B cell (primary cell): ENCODE data around the gene PTPRF.

Source experiments
- EZH2 ChIP-seq: IDR thresholded peaks from 2 replicates; pipeline ENCODE4 v1.6.1; 2012; ENCODE audit warnings: borderline replicate concordance, low read depth, mild to moderate bottlenecking, moderate library complexity, low read length; ENCODE audit not compliant: insufficient read depth, poor library complexity, severe bottlenecking
- TF ChIP-seq, protein P1 (sequence below): fragments of 200-600 bp; IDR thresholded peaks from one replicate; pipeline ENCODE4 v1.8.0; 2022; ENCODE audit warnings: antibody characterized with exemption, mild to moderate bottlenecking

DNA sequence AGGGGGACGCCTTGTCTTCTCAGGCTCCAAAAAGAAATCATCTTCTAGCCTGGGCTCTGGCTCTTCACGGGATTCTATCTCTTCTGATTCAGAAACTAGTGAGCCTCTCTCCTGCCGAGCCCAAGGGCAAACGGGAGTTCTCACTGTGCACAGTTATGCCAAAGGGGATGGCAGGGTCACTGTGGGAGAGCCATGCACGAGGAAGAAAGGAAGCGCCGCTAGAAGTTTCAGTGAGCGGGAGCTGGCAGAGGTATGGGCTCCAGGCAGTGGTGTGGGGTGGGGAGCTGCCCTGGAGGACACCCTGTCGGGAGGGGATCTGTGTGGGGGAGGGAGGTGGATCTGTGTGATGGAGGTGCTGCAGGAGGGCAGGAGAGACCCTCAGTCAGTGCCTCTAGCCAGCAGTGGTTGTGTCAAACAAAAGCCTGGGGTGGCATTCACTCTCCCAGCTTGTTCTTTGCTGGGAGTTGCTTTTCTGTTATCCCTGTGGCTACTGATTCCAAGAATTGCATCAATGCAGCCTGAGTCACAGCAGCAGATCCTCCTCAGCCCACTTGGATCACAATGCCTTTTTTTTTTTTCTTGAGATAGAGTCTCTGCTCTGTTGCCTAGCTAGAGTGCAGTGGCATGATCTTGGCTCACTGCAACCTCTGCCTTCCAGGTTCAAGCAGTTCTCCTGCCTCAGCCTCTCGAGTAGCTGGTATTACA, 141.1 kb downstream of the PTPRF start:
- TF ChIP-seq, protein P1, sequence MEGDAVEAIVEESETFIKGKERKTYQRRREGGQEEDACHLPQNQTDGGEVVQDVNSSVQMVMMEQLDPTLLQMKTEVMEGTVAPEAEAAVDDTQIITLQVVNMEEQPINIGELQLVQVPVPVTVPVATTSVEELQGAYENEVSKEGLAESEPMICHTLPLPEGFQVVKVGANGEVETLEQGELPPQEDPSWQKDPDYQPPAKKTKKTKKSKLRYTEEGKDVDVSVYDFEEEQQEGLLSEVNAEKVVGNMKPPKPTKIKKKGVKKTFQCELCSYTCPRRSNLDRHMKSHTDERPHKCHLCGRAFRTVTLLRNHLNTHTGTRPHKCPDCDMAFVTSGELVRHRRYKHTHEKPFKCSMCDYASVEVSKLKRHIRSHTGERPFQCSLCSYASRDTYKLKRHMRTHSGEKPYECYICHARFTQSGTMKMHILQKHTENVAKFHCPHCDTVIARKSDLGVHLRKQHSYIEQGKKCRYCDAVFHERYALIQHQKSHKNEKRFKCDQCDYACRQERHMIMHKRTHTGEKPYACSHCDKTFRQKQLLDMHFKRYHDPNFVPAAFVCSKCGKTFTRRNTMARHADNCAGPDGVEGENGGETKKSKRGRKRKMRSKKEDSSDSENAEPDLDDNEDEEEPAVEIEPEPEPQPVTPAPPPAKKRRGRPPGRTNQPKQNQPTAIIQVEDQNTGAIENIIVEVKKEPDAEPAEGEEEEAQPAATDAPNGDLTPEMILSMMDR, result no peak
- no peak for TF ChIP-seq EZH2
